Body of pancreas (tissue), 4 donors: ENCODE measurements around the gene MCM10.

Experiments used
- CTCF ChIP-seq, 7 experiments: fragments of 450-650 bp in 4 of 7; fragments of 200-600 bp in 3 of 7; sonication (generic) in 3 of 7; IDR thresholded peaks; one replicate each; pipeline ENCODE4 v1.5.1; 2016 to 2019; ENCODE audit warnings: antibody characterized with exemption in 7 of 7
- POLR2A ChIP-seq, 3 donors: fragments of 450-650 bp; IDR thresholded peaks; one replicate each; pipeline ENCODE4 v1.6.1; 2016; ENCODE audit warnings: antibody characterized with exemption in 3 of 3, mild to moderate bottlenecking in 2 of 3

- no peak for TF ChIP-seq POLR2A (IDR thresholded peaks at IDR 0.05)
- TF ChIP-seq CTCF (IDR thresholded peaks at IDR 0.05), result no peak
These were observed 12.3 kb downstream of the MCM10 start for GRCh38 chr10:13173616-13174015.
